MM.1S (cell line): Measurements from ENCODE around the gene TNFRSF4.

Experiments used
- DNase-seq: peaks from one replicate; pipeline ENCODE4 v3.0.0-alpha.2; 2015
- H2AFZ ChIP-seq: fragments of 300-600 bp; sonication (generic); 2 replicates; pipeline ENCODE4 v1.6.0; 2016; ENCODE audit warnings: antibody characterized with exemption, low read length
- H3F3A ChIP-seq: fragments of 300-600 bp; sonication (generic); 2 replicates; pipeline ENCODE4 v1.6.1; 2016; ENCODE audit warnings: mild to moderate bottlenecking, antibody characterized with exemption, low read length, moderate library complexity, mixed read lengths; ENCODE audit not compliant: insufficient read depth
- H3K27ac ChIP-seq: fragments of 300-600 bp; sonication (generic); 2 replicates; pipeline ENCODE4 v1.5.1; 2016; ENCODE audit warnings: mild to moderate bottlenecking, low read length
- H3K27me3 ChIP-seq: fragments of 300-600 bp; sonication (generic); replicated peaks from 2 replicates; pipeline ENCODE4 v1.6.0; 2016; ENCODE audit warnings: low read length; ENCODE audit not compliant: insufficient read depth
- H3K36me3 ChIP-seq: fragments of 300-600 bp; sonication (generic); replicated peaks from 2 replicates; pipeline ENCODE4 v1.6.1; 2016; ENCODE audit warnings: mild to moderate bottlenecking, low read length, mixed read lengths; ENCODE audit not compliant: insufficient read depth
- H3K4me1 ChIP-seq: fragments of 300-600 bp; sonication (generic); 2 replicates; pipeline ENCODE4 v1.6.1; 2016; ENCODE audit warnings: low read length, mixed read lengths
- H3K4me2 ChIP-seq: fragments of 300-600 bp; sonication (generic); 2 replicates; pipeline ENCODE4 v1.6.0; 2016; ENCODE audit warnings: low read depth, low read length
- H3K4me3 ChIP-seq: fragments of 300-600 bp; sonication (generic); 2 replicates; pipeline ENCODE4 v1.5.1; 2016; ENCODE audit warnings: low read length, mixed read lengths
- H3K79me2 ChIP-seq: fragments of 300-600 bp; sonication (generic); 2 replicates; pipeline ENCODE4 v1.6.1; 2016; ENCODE audit warnings: mixed run types, low read length, mixed read lengths
- H3K9ac ChIP-seq: fragments of 300-600 bp; sonication (generic); 2 replicates; pipeline ENCODE4 v1.6.1; 2016; ENCODE audit warnings: low read length, mixed read lengths
- H3K9me2 ChIP-seq: fragments of 300-600 bp; sonication (generic); replicated peaks from 2 replicates; pipeline ENCODE4 v1.6.1; 2016; ENCODE audit warnings: mild to moderate bottlenecking, low read length, mixed read lengths; ENCODE audit not compliant: insufficient read depth
- H3K9me3 ChIP-seq: fragments of 300-600 bp; sonication (generic); replicated peaks from 2 replicates; pipeline ENCODE4 v1.6.1; 2016; ENCODE audit warnings: mild to moderate bottlenecking, low read length, mixed read lengths; ENCODE audit not compliant: insufficient read depth
- H4K20me1 ChIP-seq: fragments of 300-600 bp; sonication (generic); 2 replicates; pipeline ENCODE4 v1.6.1; 2016; ENCODE audit warnings: mild to moderate bottlenecking, low read length, moderate library complexity, mixed read lengths; ENCODE audit not compliant: insufficient read depth
- CTCF ChIP-seq: fragments of 300-600 bp; sonication (generic); IDR thresholded peaks from 2 replicates; pipeline ENCODE4 v1.5.1; 2016; ENCODE audit warnings: antibody characterized with exemption, low read length, mixed read lengths
- EZH2 ChIP-seq: fragments of 300-600 bp; sonication (generic); optimal IDR thresholded peaks from 2 replicates; pipeline ENCODE3; 2017; ENCODE audit warnings: low read depth, mild to moderate bottlenecking, antibody characterized with exemption, low read length, mixed read lengths
- EZH2phosphoT487 ChIP-seq: fragments of 300-600 bp; sonication (generic); IDR thresholded peaks from 2 replicates; pipeline ENCODE4 v1.6.1; 2018; ENCODE audit warnings: antibody characterized with exemption, low read length

Gene TNFRSF4

DNA sequence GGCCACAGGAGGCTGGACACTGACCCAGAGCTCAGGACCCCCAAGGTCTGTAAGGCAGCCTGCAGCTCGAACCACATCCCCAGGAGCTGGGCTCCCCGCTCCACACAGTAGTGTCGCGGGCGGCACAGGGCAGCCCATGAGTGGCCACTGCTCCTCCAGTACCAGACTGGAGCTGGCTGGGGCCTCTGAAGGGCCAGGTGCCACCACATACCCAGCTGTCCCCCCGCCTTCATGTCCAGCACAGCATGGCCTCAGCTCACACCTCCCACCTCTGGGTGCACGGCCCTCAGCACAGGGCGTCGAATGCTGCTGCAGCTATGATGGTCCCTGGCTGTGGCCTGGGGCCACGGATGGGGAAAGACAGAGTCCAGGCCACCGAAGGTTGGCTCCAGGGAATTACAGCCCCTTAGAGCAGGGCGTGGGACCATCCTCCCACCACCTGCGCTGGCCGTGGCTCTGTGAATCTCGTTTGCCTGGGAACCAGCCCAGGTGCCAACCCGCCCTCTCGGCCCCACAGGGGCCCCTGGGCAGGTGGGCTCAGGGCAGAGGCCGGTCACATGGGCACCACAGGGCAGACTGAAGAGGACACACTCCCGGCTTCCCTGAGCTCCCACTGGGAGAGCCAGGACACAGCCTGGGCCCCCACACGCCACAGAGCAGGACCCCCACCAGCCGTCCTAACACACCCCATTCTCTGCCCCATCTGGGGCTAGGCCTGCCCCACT lies 2.1 kb upstream of the TNFRSF4 start:
- Histone ChIP-seq H3K4me1 (no peaks in the 10 kb centered on the region), H2AFZ (no peak overlapping the region), H3F3A (0 out of 2 replicates have a peak, but pooled peaks cover 2% of the 10 kb centered on the region), H3K9me2 (no peaks in the 10 kb centered on the region), H3K27ac (no peak overlapping the region), H3K79me2 (no peaks in the 10 kb centered on the region), H3K9ac (no peak overlapping the region), H4K20me1 (no peaks in the 10 kb centered on the region), H3K36me3 (no peaks in the 10 kb centered on the region), H3K27me3 (peaks cover 15% of the 10 kb centered on the region), H3K9me3 (no peaks in the 10 kb centered on the region), H3K4me3 (no peak overlapping the region), H3K4me2 (no peak overlapping the region)
- no peak for DNase-seq
- TF ChIP-seq CTCF (no peak), EZH2phosphoT487 (no peak), EZH2 (no peak)

DNA sequence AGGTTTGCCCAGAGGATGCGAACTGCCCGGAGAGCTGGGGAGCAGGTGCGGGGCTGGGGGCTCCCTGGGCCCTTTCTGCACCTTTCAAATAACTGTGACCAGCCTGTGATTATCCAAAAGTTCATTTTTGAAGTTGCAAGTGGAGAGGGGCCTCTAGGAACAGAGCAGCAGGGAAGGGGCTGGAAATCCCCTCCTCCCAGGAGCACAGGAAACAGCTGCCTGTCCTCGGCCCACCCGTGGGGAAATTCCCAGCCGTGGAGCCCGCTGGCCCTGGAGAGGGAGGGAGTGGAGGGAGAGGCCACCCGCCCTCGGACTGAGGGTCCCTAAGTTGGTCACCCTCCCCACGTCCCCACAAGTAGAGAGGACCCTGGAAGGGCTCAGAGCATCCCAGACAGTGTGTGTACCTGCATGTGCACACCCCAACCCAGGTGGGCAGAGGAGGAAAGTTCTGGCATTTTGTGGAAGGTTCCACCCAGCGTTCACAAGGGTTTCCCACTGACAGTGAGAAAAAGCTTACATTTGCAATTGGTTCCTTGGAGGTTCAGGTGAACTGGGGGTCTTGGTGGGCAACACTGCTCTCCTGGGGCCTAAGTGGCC lies 1.2 kb upstream of the TNFRSF4 start:
- no peak for DNase-seq
- Histone ChIP-seq H3K27me3 (peaks cover 24% of the 10 kb centered on the region), H3K9me2 (no peaks in the 10 kb centered on the region), H3K9me3 (no peaks in the 10 kb centered on the region), H3K9ac (no peak overlapping the region), H4K20me1 (no peaks in the 10 kb centered on the region), H2AFZ (no peak overlapping the region), H3K4me1 (no peaks in the 10 kb centered on the region), H3K4me2 (no peak overlapping the region), H3K79me2 (no peaks in the 10 kb centered on the region), H3K36me3 (no peaks in the 10 kb centered on the region), H3K27ac (no peak overlapping the region), H3K4me3 (no peak overlapping the region), H3F3A (0 out of 2 replicates have a peak, but pooled peaks cover 2% of the 10 kb centered on the region)
- TF ChIP-seq EZH2: no peak
- no peak for TF ChIP-seq EZH2phosphoT487
- TF ChIP-seq CTCF: no peak

GRCh38 chr1:1212780-1213344 lies 1.1 kb downstream of the TNFRSF4 start:
- Histone ChIP-seq H4K20me1 (no peaks in the 10 kb centered on the region), H3K27me3 (peaks cover 44% of the 10 kb centered on the region), H3K79me2 (no peaks in the 10 kb centered on the region), H3K4me1 (no peaks in the 10 kb centered on the region), H3K4me2 (no peak overlapping the region), H2AFZ (no peak overlapping the region), H3K27ac (no peak overlapping the region), H3K9me3 (no peaks in the 10 kb centered on the region), H3F3A (0 out of 2 replicates have a peak, but pooled peaks cover 2% of the 10 kb centered on the region), H3K9me2 (no peaks in the 10 kb centered on the region), H3K36me3 (no peaks in the 10 kb centered on the region), H3K9ac (no peak overlapping the region), H3K4me3 (no peak overlapping the region)
- no peak for DNase-seq
- TF ChIP-seq EZH2 (no peak), CTCF (no peak), EZH2phosphoT487 (no peak)
